ENCODE measurements around the gene MLLT6. TPM values are rescaled to one million over a fixed set of nuclear protein-coding genes. Genes with fewer than 3 reads are reported as not detected.

MLLT6 gene
- polyA plus RNA-seq, 3 donors: 0.72 to 55.4 (median 0.82) TPM

DNA sequence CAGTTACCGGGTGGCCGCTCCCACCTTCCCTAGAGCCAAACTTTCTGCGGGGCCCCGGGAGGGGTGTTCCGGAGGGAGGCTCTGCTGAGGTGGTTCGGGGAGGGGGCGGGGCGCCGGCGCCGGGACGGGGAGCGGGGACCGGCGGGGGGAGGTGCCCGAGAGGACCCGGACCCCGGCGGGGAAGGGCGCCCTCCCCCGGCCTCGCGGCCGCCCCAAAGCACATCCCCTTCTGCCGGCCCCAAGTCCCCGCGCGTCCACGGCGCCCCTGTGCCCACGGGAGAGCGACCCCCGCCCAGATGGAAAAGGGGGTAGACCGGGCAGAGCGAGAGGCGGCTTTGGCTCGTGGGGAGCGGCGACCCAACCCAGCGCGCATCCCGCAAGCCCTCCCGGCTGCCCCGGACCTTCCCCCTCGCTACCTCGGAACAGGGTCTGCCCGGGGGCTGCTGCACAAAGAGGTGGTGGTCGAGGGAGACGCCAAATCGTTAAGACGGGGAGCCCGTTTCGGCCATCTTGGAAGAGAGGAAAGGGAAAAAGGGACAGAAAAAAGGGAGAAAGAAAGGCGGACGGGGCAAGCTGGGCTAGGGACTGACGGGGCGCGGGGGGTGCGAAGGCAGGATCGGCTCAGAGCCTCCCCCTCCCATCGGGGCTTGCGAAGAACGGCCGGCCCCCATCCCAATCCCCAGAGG, 42.5 kb downstream of the MLLT6 start:
- Histone ChIP-seq H3K9me3 (replicated peaks in 1 of 2; ENCODE audit: control insufficient read depth in 1 of 2, insufficient read depth in 1 of 2, low read length in 2 of 2) (no peaks in the 10 kb centered on the region), H3K79me2 (ENCODE audit: insufficient read depth, low read length) (peaks cover 1% of the 10 kb centered on the region), H3K9ac (ENCODE audit: insufficient read depth, low read length, poor library complexity, severe bottlenecking) (peak overlapping the region; percentile 10), H3K4me3 (replicated peaks in 1 of 3; ENCODE audit: low read depth in 2 of 3, low read length in 3 of 3) (peak overlapping the region in 2 of 3 experiments; percentile 32 to 61), H3K4me2 (replicated peaks; ENCODE audit: extremely low read depth, low read length, poor library complexity, severe bottlenecking) (peak overlapping the region; percentile 64), H3K27me3 (ENCODE audit: control insufficient read depth in 2 of 2, insufficient read depth in 2 of 2, low read length in 2 of 2) (peaks cover 21 to 59% of the 10 kb centered on the region in 2 donors), H3K36me3 (replicated peaks in 1 of 2; ENCODE audit: control insufficient read depth in 1 of 2, insufficient read depth in 2 of 2, low read length in 2 of 2) (no peaks in the 10 kb centered on the region), H4K20me1 (ENCODE audit: insufficient read depth, low read length) (no peaks in the 10 kb centered on the region), H2AFZ (ENCODE audit: insufficient read depth, low read depth, low read length, poor library complexity, severe bottlenecking) (peak overlapping the region; percentile 69), H3K4me1 (ENCODE audit: control insufficient read depth in 1 of 2, insufficient read depth in 2 of 2, low read length in 2 of 2) (peaks cover 54 to 61% of the 10 kb centered on the region in 2 donors), H3K27ac (ENCODE audit: low read depth in 1 of 2, low read length in 2 of 2) (no peak overlapping the region)
- no peak for DNase-seq
- H3K27ac Mint-ChIP-seq: no peak overlapping the region
- peaks cover 3 to 5% of the 10 kb centered on the region in 2 donors for H3K36me3 Mint-ChIP-seq
- peaks cover 51% of the 10 kb centered on the region for H3K4me1 Mint-ChIP-seq
- intact Hi-C loops (cut with micrococcal nuclease): no loop called here
- WGBS (ENCODE audit: insufficient coverage): 0% methylated on average over 39 of the region's 64 CpGs
- peaks cover 0 to 21% (median 4%) of the 10 kb centered on the region in 7 donors for H3K9me3 Mint-ChIP-seq
- H3K4me3 Mint-ChIP-seq: peak overlapping the region; percentile 70 to 94
- peaks cover 56 to 83% (median 66%) of the 10 kb centered on the region in 3 donors for H3K27me3 Mint-ChIP-seq (ENCODE audit: low read depth in 3 of 3)
- TF ChIP-seq, protein P1, sequence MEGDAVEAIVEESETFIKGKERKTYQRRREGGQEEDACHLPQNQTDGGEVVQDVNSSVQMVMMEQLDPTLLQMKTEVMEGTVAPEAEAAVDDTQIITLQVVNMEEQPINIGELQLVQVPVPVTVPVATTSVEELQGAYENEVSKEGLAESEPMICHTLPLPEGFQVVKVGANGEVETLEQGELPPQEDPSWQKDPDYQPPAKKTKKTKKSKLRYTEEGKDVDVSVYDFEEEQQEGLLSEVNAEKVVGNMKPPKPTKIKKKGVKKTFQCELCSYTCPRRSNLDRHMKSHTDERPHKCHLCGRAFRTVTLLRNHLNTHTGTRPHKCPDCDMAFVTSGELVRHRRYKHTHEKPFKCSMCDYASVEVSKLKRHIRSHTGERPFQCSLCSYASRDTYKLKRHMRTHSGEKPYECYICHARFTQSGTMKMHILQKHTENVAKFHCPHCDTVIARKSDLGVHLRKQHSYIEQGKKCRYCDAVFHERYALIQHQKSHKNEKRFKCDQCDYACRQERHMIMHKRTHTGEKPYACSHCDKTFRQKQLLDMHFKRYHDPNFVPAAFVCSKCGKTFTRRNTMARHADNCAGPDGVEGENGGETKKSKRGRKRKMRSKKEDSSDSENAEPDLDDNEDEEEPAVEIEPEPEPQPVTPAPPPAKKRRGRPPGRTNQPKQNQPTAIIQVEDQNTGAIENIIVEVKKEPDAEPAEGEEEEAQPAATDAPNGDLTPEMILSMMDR (IDR thresholded peaks at IDR 0.05): no peak

DNA sequence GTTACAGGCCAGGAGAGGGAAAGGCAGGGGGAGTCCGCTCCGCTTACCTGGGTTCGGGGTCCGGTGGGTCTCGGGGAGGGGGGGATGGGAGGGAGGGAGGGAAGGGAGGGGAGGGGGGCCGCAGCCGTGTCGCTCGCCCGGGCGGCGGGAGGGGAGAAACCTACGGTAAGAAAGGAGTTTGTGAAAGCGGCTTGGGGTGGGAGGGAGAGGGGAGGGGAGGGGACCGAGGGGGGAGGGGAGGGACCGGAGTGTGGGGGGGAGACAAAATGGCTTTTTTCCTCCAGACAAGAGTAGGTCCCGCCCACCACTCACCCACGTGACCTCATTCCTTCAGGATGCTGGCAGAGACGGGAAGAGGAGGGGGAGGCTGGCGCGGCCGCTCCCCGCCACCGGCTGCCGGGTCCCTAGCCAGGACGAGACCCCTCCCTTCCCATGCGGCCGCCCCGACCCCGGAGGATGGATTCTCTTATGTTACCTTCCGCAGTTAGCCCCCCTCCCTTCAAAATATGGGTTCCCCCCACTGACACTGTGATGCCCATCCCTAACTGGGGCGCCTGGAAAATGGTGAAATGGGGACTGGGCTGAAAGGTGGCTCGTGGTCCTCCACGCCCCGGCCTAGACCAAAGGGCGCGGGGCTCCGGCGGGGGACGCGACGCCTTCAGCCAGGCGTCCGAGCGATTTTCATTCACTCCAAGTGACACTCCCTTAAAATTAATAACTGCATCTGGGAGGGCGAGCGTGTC, 43.2 kb downstream of the MLLT6 start, which contains the start of gene PCGF2:
Gene PCGF2, minus strand, starts transcription at position 188 of the 743 bp plus-strand sequence. CDS start 7,934 bp downstream, outside the sequence.
- H3K27ac Mint-ChIP-seq: no peak within 1 kb of the TSS
- DNase-seq: no peak
- peaks cover 54% of the 10 kb centered on the region for H3K4me1 Mint-ChIP-seq
- peaks cover 0 to 21% (median 4%) of the 10 kb centered on the region in 7 donors for H3K9me3 Mint-ChIP-seq
- no peak within 1 kb of the TSS for H3K27ac ChIP-seq (ENCODE audit: low read depth in 1 of 2, low read length in 2 of 2)
- H3K4me1 ChIP-seq (ENCODE audit: control insufficient read depth in 1 of 2, insufficient read depth in 2 of 2, low read length in 2 of 2): peaks cover 59 to 65% of the 10 kb centered on the region in 2 donors
- no peaks in the 10 kb centered on the region for H3K9me3 ChIP-seq (replicated peaks in 1 of 2; ENCODE audit: control insufficient read depth in 1 of 2, insufficient read depth in 1 of 2, low read length in 2 of 2)
- peaks cover 3 to 5% of the 10 kb centered on the region in 2 donors for H3K36me3 Mint-ChIP-seq
- H3K36me3 ChIP-seq (replicated peaks in 1 of 2; ENCODE audit: control insufficient read depth in 1 of 2, insufficient read depth in 2 of 2, low read length in 2 of 2): no peaks in the 10 kb centered on the region
- H4K20me1 ChIP-seq (ENCODE audit: insufficient read depth, low read length): no peaks in the 10 kb centered on the region
- peaks cover 21 to 59% of the 10 kb centered on the region in 2 donors for H3K27me3 ChIP-seq (ENCODE audit: control insufficient read depth in 2 of 2, insufficient read depth in 2 of 2, low read length in 2 of 2)
- H2AFZ ChIP-seq (ENCODE audit: insufficient read depth, low read depth, low read length, poor library complexity, severe bottlenecking): peak within 1 kb of the TSS; percentile 84
- peak within 1 kb of the TSS; percentile 94 for H3K4me2 ChIP-seq (replicated peaks; ENCODE audit: extremely low read depth, low read length, poor library complexity, severe bottlenecking)
- peaks cover 55 to 77% (median 61%) of the 10 kb centered on the region in 3 donors for H3K27me3 Mint-ChIP-seq (ENCODE audit: low read depth in 3 of 3)
- TF ChIP-seq, protein P1 (IDR thresholded peaks at IDR 0.05): no peak
- peak within 1 kb of the TSS; percentile 56 for H3K9ac ChIP-seq (ENCODE audit: insufficient read depth, low read length, poor library complexity, severe bottlenecking)
- H3K4me3 ChIP-seq (replicated peaks in 1 of 3; ENCODE audit: low read depth in 2 of 3, low read length in 3 of 3): peak within 1 kb of the TSS; percentile 56 to 98 (median 63)
- H3K4me3 Mint-ChIP-seq: peak within 1 kb of the TSS; percentile 86 to 98
- WGBS (ENCODE audit: insufficient coverage): 0% methylated on average over 3 of the region's 47 CpGs
- H3K79me2 ChIP-seq (ENCODE audit: insufficient read depth, low read length): peaks cover 9% of the 10 kb centered on the region
- intact Hi-C loops (cut with micrococcal nuclease): no loop called here
